ENCODE data around the gene ANKMY1.

- TF ChIP-seq CTCF (IDR thresholded peaks at IDR 0.05; ENCODE audit: insufficient read depth, low read length) (no peak), POLR2AphosphoS5 (IDR thresholded peaks at IDR 0.05; ENCODE audit: low read depth) (no peak), GABPA (IDR thresholded peaks at IDR 0.05; ENCODE audit: low read depth) (no peak), SPI1 (IDR thresholded peaks at IDR 0.05; ENCODE audit: borderline replicate concordance, low read depth) (no peak), REST (IDR thresholded peaks at IDR 0.05; ENCODE audit: insufficient replicate concordance, low read depth) (no peak)
Measured at GRCh38 chr2:240588006-240588655, 30.3 kb upstream of the ANKMY1 start.
